Measurements from ENCODE around the gene SYK.

SYK gene

DNA sequence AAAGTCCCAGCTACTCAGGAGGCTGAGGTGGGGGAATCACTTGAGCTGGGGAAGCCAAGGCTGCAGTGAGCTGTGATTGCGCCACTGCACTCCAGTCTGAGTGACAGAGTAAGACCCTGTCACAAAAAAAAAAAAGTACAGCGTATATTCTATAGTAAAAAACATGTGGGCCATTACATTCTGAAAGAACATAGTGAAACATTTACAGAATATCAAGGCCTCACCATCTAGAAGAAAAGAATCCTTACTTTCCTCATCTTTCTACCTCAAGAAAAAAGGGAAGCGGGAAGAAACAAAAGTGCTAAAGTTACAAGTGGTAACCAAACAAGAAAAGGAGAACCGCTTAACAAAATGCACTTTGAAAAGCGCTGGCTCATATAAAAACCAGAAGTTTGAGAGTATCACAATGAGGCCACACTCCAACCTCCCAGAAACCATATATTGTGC lies 5.7 kb upstream of the SYK start:
- TF ChIP-seq, protein P1, sequence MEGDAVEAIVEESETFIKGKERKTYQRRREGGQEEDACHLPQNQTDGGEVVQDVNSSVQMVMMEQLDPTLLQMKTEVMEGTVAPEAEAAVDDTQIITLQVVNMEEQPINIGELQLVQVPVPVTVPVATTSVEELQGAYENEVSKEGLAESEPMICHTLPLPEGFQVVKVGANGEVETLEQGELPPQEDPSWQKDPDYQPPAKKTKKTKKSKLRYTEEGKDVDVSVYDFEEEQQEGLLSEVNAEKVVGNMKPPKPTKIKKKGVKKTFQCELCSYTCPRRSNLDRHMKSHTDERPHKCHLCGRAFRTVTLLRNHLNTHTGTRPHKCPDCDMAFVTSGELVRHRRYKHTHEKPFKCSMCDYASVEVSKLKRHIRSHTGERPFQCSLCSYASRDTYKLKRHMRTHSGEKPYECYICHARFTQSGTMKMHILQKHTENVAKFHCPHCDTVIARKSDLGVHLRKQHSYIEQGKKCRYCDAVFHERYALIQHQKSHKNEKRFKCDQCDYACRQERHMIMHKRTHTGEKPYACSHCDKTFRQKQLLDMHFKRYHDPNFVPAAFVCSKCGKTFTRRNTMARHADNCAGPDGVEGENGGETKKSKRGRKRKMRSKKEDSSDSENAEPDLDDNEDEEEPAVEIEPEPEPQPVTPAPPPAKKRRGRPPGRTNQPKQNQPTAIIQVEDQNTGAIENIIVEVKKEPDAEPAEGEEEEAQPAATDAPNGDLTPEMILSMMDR (IDR thresholded peaks at IDR 0.05; ENCODE audit: control insufficient read depth, extremely low read depth, insufficient read depth): no peak
- no peak for DNase-seq (ENCODE audit: low read depth)
- H3K4me3 ChIP-seq (ENCODE audit: low read depth, low read length): no peak overlapping the region

DNA sequence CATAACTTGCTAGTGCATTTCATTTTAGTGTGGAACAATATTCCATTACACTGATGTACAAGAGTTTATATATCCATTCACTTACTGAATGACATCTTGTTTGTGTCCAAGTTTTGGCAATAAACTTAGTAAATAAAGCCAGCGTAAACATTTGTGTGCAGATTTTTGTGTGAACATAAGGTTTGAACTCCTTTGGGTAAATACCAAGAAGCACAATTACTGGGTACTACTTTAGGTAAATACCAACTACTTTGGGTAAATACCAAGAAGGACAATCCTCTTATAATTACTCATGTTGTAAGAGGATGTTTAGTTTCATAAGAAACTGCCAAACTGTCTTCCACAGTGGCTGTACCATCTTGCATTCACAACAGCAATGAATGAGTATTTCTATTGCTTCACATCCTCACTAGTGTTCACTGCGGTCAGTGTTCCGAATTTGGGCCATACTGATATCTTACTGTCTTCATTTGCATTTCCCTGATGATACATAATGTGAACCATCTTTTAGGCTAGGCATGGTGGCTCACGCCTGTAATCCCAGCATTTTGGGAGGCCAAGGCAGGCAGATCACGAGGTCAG lies 2.3 kb upstream of the SYK start:
- peak; percentile 95 for DNase-seq (ENCODE audit: low read depth)
- TF ChIP-seq, protein P1 (IDR thresholded peaks at IDR 0.05; ENCODE audit: control insufficient read depth, extremely low read depth, insufficient read depth): no peak
- no peak overlapping the region for H3K4me3 ChIP-seq (ENCODE audit: low read depth, low read length)

DNA sequence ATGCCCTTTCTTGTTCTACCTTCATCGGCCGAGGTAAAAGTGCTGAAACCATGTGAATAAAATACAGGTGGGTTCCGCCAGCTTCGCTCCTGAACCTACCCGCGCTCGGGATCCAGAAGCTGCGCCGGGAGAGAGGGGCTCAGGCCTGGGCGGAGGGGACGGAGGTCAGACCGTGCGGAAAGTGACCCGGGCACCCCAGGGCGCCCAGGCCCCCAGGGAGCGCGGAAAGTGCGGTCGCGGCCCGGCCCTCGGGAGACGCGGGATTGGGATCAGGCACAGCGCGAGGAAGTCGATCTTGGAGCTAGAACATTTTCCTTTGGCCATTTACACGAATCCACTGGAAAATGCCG lies 329 bp downstream of the SYK start:
- TF ChIP-seq, protein P1 (IDR thresholded peaks at IDR 0.05; ENCODE audit: control insufficient read depth, extremely low read depth, insufficient read depth): no peak
- H3K4me3 ChIP-seq (ENCODE audit: low read depth, low read length): no peak overlapping the region
- DNase-seq (ENCODE audit: low read depth): no peak

DNA sequence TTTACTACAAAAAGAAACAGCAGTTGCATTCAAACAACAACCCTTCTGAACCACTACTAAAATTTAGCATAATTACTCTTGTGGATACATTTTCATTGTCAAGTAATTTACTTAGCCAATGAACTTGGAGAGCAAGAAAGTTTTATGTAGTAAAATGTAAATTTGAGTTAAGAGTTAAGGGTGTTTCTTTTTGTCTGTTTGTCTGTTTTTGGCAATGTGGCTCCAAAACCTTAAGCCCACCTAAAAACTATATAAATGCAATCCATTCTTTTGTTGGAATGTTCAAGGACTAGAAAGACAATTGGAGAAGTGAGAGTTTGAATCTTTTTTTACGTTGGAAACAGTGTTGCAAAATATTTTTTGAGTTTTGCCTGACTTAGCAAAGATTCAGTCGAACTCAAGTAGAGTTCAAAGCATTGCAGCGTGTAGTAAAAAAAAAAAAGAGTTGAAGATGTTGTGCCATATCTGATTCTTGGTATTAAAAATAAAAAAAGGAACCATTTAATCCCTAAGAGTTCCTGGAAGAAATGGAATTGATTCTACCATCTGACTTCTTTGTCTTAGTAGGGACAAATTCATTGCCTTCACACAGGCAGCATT lies 867 bp downstream of the SYK start:
- TF ChIP-seq, protein P1 (IDR thresholded peaks at IDR 0.05; ENCODE audit: control insufficient read depth, extremely low read depth, insufficient read depth): no peak
- H3K4me3 ChIP-seq (ENCODE audit: low read depth, low read length): no peak overlapping the region

DNA sequence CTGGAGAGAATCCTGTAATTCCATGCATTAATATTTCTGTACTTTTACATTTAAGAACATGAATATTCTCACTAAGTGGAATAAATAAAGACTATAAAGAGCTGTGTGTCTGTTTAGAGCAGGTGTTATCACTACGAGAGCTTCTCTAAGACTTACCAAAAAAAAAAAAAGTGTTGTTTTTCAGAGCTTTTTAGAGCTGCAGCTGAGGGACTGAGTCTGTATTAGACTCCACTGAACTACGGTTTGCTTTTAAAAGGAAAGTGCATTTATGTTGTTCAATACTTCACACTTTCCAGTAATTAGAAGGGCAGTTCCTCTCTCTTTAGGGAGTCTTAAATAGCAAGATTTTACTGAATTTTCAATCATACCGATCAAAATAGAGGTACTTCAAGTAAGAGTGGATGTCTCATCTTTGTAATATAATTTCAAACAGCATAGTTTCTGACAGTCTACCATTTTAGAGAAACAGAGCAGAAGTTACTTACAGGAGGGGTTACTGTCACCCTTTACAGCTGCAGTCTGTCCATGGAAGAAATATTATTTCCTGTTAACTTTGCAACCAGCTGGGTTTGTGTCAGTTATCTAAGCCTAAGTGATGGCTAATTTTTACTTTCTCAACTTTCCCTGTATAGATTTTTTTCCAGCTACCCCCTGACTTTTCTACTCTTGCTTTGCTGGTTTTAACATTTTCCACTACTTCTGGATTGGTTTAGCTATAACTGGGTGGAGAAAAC lies 2.4 kb downstream of the SYK start:
- no peak overlapping the region for H3K4me3 ChIP-seq (ENCODE audit: low read depth, low read length)
- TF ChIP-seq, protein P1 (IDR thresholded peaks at IDR 0.05; ENCODE audit: control insufficient read depth, extremely low read depth, insufficient read depth): no peak
- no peak for DNase-seq (ENCODE audit: low read depth)

More for the DNA sequence above, 867 bp downstream of the SYK start:
- DNase-seq (ENCODE audit: low read depth): no peak

DNA sequence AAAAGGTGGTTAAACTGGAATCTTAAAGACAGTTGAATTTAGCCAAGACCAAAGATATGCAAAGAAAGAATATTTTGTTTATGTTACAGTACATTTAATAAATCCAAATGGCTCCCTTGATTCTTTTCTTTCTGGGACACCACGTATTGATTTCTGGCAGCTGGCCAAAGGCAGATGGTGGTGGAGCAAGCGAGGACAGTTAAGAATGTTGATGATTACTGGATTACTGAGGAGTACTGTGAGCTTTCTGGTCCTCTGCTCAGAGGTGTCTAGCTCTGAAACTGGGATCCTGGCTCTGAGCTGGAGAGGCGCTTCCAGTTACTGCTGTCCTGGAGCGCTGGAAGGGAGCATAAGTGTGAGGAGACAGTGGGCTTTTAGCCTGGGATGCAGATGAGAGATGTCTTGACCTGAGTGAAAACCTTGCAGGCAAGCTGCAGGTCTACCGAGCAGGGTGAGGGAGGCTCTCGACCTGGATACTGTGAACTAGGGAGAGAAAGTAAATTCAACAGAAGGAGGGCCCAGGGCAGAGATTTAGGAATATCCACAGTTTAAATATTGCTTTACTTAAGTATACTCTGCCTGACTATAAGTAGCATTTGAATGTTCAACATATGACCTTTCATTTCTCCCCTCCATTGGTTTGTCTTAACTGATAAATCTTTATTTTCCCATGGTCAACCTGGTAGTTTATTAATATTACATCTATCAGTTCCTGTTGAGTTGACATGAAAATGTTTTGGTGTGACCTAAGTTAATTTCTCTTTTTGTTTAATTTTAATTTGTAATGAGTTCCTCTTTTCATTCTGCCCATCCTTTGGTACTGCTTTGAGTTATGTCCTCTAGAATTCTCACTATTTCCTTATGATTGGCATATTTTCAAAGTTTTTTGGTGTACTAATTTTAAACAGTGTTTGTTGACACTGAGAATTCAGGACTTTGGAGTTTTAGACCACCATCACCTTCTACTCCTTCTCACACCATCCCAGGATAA lies 3.7 kb downstream of the SYK start:
- TF ChIP-seq, protein P1 (IDR thresholded peaks at IDR 0.05; ENCODE audit: control insufficient read depth, extremely low read depth, insufficient read depth): no peak
- no peak overlapping the region for H3K4me3 ChIP-seq (ENCODE audit: low read depth, low read length)
- DNase-seq (ENCODE audit: low read depth): no peak
